ENCODE data around the gene AVEN.
"Not testable (repeated sequence)": the region's sequence is repeated elsewhere in the genome, so short reads cannot be mapped to it uniquely, and the experiment has no call there.

Gene AVEN

GRCh38 chr15:33851079-33851478 is 187.9 kb downstream of the AVEN start:
- DNase-seq = no peak

- DNase-seq = no peak
Measured at GRCh38 chr15:33848011-33848410, 191.0 kb downstream of the AVEN start.

GRCh38 chr15:33846862-33847261 is 192.1 kb downstream of the AVEN start:
- DNase-seq = no peak

GRCh38 chr15:33846142-33846541 is 192.9 kb downstream of the AVEN start:
- DNase-seq = no peak

- DNase-seq = no peak
Measured at GRCh38 chr15:33844597-33844996, 194.4 kb downstream of the AVEN start.

GRCh38 chr15:33844186-33844585 is 194.8 kb downstream of the AVEN start:
- no peak for DNase-seq

GRCh38 chr15:33840615-33841014 is 198.4 kb downstream of the AVEN start:
- no peak for DNase-seq

GRCh38 chr15:33839540-33839939 is 199.5 kb downstream of the AVEN start:
- no peak for DNase-seq

GRCh38 chr15:33837294-33837693 is 201.7 kb downstream of the AVEN start:
- no peak for DNase-seq

- no peak for DNase-seq
Measured at GRCh38 chr15:33834892-33835743, 203.9 kb downstream of the AVEN start.

GRCh38 chr15:33831646-33832045 is 207.4 kb downstream of the AVEN start:
- DNase-seq = no peak

- no peak for DNase-seq
Measured at GRCh38 chr15:33830351-33830750, 208.7 kb downstream of the AVEN start.

- no peak for DNase-seq
Measured at GRCh38 chr15:33826201-33826600, 212.8 kb downstream of the AVEN start.

- no peak for DNase-seq
Measured at GRCh38 chr15:33825453-33825852, 213.6 kb downstream of the AVEN start.

- no peak for DNase-seq
Measured at GRCh38 chr15:33823119-33823518, 215.9 kb downstream of the AVEN start.

- DNase-seq = no peak
Measured at GRCh38 chr15:33822479-33822878, 216.5 kb downstream of the AVEN start.

GRCh38 chr15:33819499-33819898 is 219.5 kb downstream of the AVEN start:
- not testable (repeated sequence) for DNase-seq

Data from right kidney (tissue), 1 donor.